ENCODE data around the gene UGT1A5. TPM values are rescaled to one million over a fixed set of nuclear protein-coding genes. Genes with fewer than 3 reads are reported as not detected.

Gene UGT1A5
- total and polyA plus RNA-seq, 12 donors, result not detected

- no peaks in the 10 kb centered on the region for H3K36me3 ChIP-seq
- H3K4me3 ChIP-seq, result no peak overlapping the region
- 92% methylated on average over 7 of the region's 7 CpGs for WGBS, 2 donors
- no peaks in the 10 kb centered on the region for H3K4me1 ChIP-seq
- H3K9me3 ChIP-seq, result peaks cover 0 to 3% (median 0%) of the 10 kb centered on the region in 11 donors
- TF ChIP-seq, protein P1, sequence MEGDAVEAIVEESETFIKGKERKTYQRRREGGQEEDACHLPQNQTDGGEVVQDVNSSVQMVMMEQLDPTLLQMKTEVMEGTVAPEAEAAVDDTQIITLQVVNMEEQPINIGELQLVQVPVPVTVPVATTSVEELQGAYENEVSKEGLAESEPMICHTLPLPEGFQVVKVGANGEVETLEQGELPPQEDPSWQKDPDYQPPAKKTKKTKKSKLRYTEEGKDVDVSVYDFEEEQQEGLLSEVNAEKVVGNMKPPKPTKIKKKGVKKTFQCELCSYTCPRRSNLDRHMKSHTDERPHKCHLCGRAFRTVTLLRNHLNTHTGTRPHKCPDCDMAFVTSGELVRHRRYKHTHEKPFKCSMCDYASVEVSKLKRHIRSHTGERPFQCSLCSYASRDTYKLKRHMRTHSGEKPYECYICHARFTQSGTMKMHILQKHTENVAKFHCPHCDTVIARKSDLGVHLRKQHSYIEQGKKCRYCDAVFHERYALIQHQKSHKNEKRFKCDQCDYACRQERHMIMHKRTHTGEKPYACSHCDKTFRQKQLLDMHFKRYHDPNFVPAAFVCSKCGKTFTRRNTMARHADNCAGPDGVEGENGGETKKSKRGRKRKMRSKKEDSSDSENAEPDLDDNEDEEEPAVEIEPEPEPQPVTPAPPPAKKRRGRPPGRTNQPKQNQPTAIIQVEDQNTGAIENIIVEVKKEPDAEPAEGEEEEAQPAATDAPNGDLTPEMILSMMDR (IDR thresholded peaks at IDR 0.05), result no peak
- no peak overlapping the region for H3K27ac ChIP-seq
- intact Hi-C loops (cut with DNase I), result no loop called here
- no peak for ATAC-seq
- H3K27me3 ChIP-seq, result peaks cover 0 to 13% (median 0%) of the 10 kb centered on the region in 7 donors
- no peak for DNase-seq
Observed at GRCh38 chr2:233789554-233789953, 76.8 kb downstream of the UGT1A5 start.

GRCh38 chr2:233791151-233791882 lies 78.6 kb downstream of the UGT1A5 start:
- ATAC-seq, result no peak
- no peaks in the 10 kb centered on the region for H3K36me3 ChIP-seq
- WGBS, 2 donors, result 80 to 82% methylated on average over 18 of the region's 18 CpGs
- TF ChIP-seq, protein P1 (IDR thresholded peaks at IDR 0.05), result no peak
- no peak overlapping the region for H3K27ac ChIP-seq
- H3K27me3 ChIP-seq, result peaks cover 0 to 7% (median 0%) of the 10 kb centered on the region in 7 donors
- H3K4me1 ChIP-seq, result no peaks in the 10 kb centered on the region
- no peak overlapping the region for H3K4me3 ChIP-seq
- no peak for DNase-seq
- peaks cover 0 to 3% (median 0%) of the 10 kb centered on the region in 11 donors for H3K9me3 ChIP-seq
- intact Hi-C loops (cut with DNase I), result no loop called here

- H3K4me3 ChIP-seq, result no peak overlapping the region
- TF ChIP-seq, protein P1 (IDR thresholded peaks at IDR 0.05), result no peak
- peaks cover 0 to 3% (median 0%) of the 10 kb centered on the region in 11 donors for H3K9me3 ChIP-seq
- ATAC-seq (no peak), DNase-seq (no peak)
- intact Hi-C loops (cut with DNase I), result no loop called here
- WGBS, 2 donors, result 82 to 86% methylated on average over 9 of the region's 9 CpGs
- H3K4me1 ChIP-seq, result no peaks in the 10 kb centered on the region
- peaks cover 0 to 7% (median 0%) of the 10 kb centered on the region in 7 donors for H3K27me3 ChIP-seq
- no peak overlapping the region for H3K27ac ChIP-seq
- no peaks in the 10 kb centered on the region for H3K36me3 ChIP-seq
Observed at GRCh38 chr2:233791883-233792329, 79.2 kb downstream of the UGT1A5 start.

DNA sequence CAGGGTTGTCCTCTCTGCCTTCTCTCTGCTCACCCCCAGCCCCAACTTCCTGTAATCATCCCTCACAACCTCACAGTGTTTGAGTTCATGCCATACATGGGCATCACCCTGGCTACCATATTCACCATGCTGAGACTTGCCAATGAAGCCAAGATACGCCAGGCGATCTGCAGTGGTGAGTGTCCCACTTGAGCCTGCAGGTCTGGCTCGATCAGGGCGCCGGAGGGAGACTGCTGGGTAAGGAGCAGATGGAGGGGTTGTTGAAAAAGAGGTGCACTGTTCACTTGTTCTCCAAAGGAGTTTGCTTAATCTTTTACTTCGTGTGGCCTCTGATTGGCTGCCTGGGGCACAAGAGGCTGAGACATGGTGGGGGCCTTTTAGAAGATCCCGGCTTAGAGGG lies 80.0 kb downstream of the UGT1A5 start:
- Histone ChIP-seq H3K4me3 (no peak overlapping the region), H3K36me3 (no peaks in the 10 kb centered on the region), H3K4me1 (no peaks in the 10 kb centered on the region), H3K9me3 (peaks cover 0 to 4% (median 0%) of the 10 kb centered on the region in 11 donors), H3K27me3 (peaks cover 0 to 7% (median 0%) of the 10 kb centered on the region in 7 donors), H3K27ac (no peak overlapping the region)
- no peak for ATAC-seq
- TF ChIP-seq, protein P1 (IDR thresholded peaks at IDR 0.05), result no peak
- no peak for DNase-seq
- 86 to 93% methylated on average over 7 of the region's 7 CpGs for WGBS, 2 donors
- intact Hi-C loops (cut with DNase I), result no loop called here
